Measurements from ENCODE around the gene PKIB.

- TF ChIP-seq CTCF (IDR thresholded peaks at IDR 0.05; ENCODE audit: low read length) (no peak), EZH2 (optimal IDR thresholded peaks at IDR 0.05; ENCODE audit: low read depth, low read length) (no peak), EZH2phosphoT487 (IDR thresholded peaks at IDR 0.05; ENCODE audit: low read length) (no peak)
Measured at GRCh38 chr6:122746688-122747087, 136.5 kb downstream of the PKIB start.
